Astrocyte (in vitro differentiated cells and primary cell): Measurements from ENCODE around the gene CEACAM3. TPM values are rescaled to one million over a fixed set of nuclear protein-coding genes. Genes with fewer than 3 reads are reported as not detected.

ENCODE experiments used
- DNase-seq: peaks from one replicate; pipeline ENCODE4 v3.0.0-alpha.2; 2010; ENCODE audit warnings: low read depth
- FAIRE-seq: peaks from 2 replicates; lab custom pipeline; 2011; peaks lifted over from hg19 to GRCh38; lab: Jason Lieb, UNC
- H2AFZ ChIP-seq: 2 replicates; pipeline ENCODE4 v1.6.0; 2012; ENCODE audit warnings: low read depth, low read length, inconsistent platforms
- H3K27ac ChIP-seq: 2 replicates; pipeline ENCODE4 v1.5.1; 2011; ENCODE audit warnings: low read depth, low read length, inconsistent platforms
- H3K27me3 ChIP-seq: 2 replicates; pipeline ENCODE4 v1.6.0; 2011; ENCODE audit warnings: low read length, inconsistent platforms; ENCODE audit not compliant: insufficient read depth
- H3K36me3 ChIP-seq: 2 replicates; pipeline ENCODE4 v1.5.1; 2011; ENCODE audit warnings: low read length, inconsistent platforms; ENCODE audit not compliant: insufficient read depth
- H3K4me1 ChIP-seq: 2 replicates; pipeline ENCODE4 v1.5.1; 2011; ENCODE audit warnings: low read length, inconsistent platforms; ENCODE audit not compliant: insufficient read depth
- H3K4me2 ChIP-seq: 2 replicates; pipeline ENCODE4 v1.6.0; 2012; ENCODE audit warnings: low read length, inconsistent platforms
- H3K4me3 ChIP-seq: 2 replicates; pipeline ENCODE4 v1.5.1; 2011; ENCODE audit warnings: low read depth, mild to moderate bottlenecking, low read length, inconsistent platforms; ENCODE audit not compliant: insufficient read depth
- H3K79me2 ChIP-seq: 2 replicates; pipeline ENCODE4 v1.6.0; 2012; ENCODE audit warnings: mild to moderate bottlenecking, low read length, inconsistent platforms; ENCODE audit not compliant: insufficient read depth
- H3K9ac ChIP-seq: 2 replicates; pipeline ENCODE4 v1.6.0; 2012; ENCODE audit warnings: mild to moderate bottlenecking, low read length, inconsistent platforms
- H3K9me3 ChIP-seq: 2 replicates; pipeline ENCODE4 v1.5.1; 2012; ENCODE audit warnings: low read depth, mild to moderate bottlenecking, low read length, inconsistent platforms; ENCODE audit not compliant: insufficient read depth
- H4K20me1 ChIP-seq: 2 replicates; pipeline ENCODE4 v1.6.0; 2012; ENCODE audit warnings: low read length, inconsistent platforms; ENCODE audit not compliant: insufficient read depth
- H3K27ac Mint-ChIP-seq: one replicate; pipeline ENCODE4 v1.8.0; 2021; ENCODE audit warnings: mild to moderate bottlenecking, mixed read lengths; ENCODE audit not compliant: unreplicated experiment
- H3K27me3 Mint-ChIP-seq: one replicate; pipeline ENCODE4 v1.8.0; 2021; ENCODE audit warnings: low read depth, mixed read lengths; ENCODE audit not compliant: unreplicated experiment
- H3K36me3 Mint-ChIP-seq: one replicate; pipeline ENCODE4 v1.8.0; 2021; ENCODE audit warnings: low read depth, mixed read lengths; ENCODE audit not compliant: unreplicated experiment
- H3K4me1 Mint-ChIP-seq: one replicate; pipeline ENCODE4 v1.8.0; 2021; ENCODE audit warnings: low read depth, mixed read lengths; ENCODE audit not compliant: unreplicated experiment
- H3K4me3 Mint-ChIP-seq: one replicate; pipeline ENCODE4 v1.8.0; 2021; ENCODE audit warnings: mild to moderate bottlenecking, moderate library complexity, mixed read lengths; ENCODE audit not compliant: unreplicated experiment
- H3K9me3 Mint-ChIP-seq: one replicate; pipeline ENCODE4 v1.8.0; 2021; ENCODE audit warnings: mild to moderate bottlenecking, mixed read lengths; ENCODE audit not compliant: unreplicated experiment
- CTCF ChIP-seq: IDR thresholded peaks from 2 replicates; pipeline ENCODE4 v1.5.1; 2011; ENCODE audit warnings: low read depth, mild to moderate bottlenecking, inconsistent platforms, low read length, moderate library complexity; ENCODE audit not compliant: insufficient read depth
- EZH2 ChIP-seq: IDR thresholded peaks from 2 replicates; pipeline ENCODE4 v1.6.1; 2012; ENCODE audit warnings: mild to moderate bottlenecking, low read length, inconsistent platforms; ENCODE audit not compliant: insufficient read depth
- total RNA-seq: library from RNA; stranded (reverse); gene quantifications from 2 replicates; pipeline ENCODE4 v1.2.1, GENCODE V29; 2021

Gene CEACAM3
- total RNA-seq, 1 donor from 2014 or later: not detected

DNA sequence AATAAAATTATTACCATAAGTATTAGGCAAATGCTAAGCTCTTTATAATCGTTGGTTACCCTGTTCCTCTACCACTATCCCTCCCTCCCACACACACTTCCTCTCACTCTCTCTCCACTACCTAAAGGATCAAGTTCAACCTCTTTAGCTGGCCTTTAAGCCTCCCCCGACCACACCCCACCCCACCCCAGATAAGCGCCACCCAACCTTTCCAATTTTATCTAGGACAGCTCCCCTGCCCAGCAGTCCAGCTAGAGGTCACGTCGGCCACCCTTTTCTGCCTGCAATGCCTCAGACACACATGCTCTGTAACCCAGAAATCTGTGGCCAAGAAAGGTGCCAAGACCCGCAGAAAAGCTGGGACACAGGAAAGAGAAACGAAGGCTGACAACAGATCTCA, 47.0 kb downstream of the CEACAM3 start:
- peaks cover 24% of the 10 kb centered on the region for H3K27me3 Mint-ChIP-seq
- H3K4me2 ChIP-seq: no peak overlapping the region
- no peak overlapping the region for H3K9ac ChIP-seq
- DNase-seq: no peak
- H3K27me3 ChIP-seq: peaks cover 4% of the 10 kb centered on the region
- no peak overlapping the region for H2AFZ ChIP-seq
- no peak overlapping the region for H3K4me3 Mint-ChIP-seq
- TF ChIP-seq EZH2: no peak
- no peak for TF ChIP-seq CTCF
- H3K4me3 ChIP-seq: no peak overlapping the region
- no peaks in the 10 kb centered on the region for H4K20me1 ChIP-seq
- H3K4me1 ChIP-seq: no peaks in the 10 kb centered on the region
- H3K27ac ChIP-seq: no peak overlapping the region
- H3K79me2 ChIP-seq: no peaks in the 10 kb centered on the region
- H3K36me3 ChIP-seq: no peaks in the 10 kb centered on the region
- no peaks in the 10 kb centered on the region for H3K36me3 Mint-ChIP-seq
- no peaks in the 10 kb centered on the region for H3K9me3 ChIP-seq
- no peak for FAIRE-seq
- H3K9me3 Mint-ChIP-seq: peaks cover 2% of the 10 kb centered on the region
- no peak overlapping the region for H3K27ac Mint-ChIP-seq
- no peaks in the 10 kb centered on the region for H3K4me1 Mint-ChIP-seq

- Mint-ChIP-seq H3K4me3 (no peak within 1 kb of the TSS), H3K36me3 (no peaks in the 10 kb centered on the region), H3K27ac (no peak within 1 kb of the TSS), H3K4me1 (no peaks in the 10 kb centered on the region), H3K27me3 (peaks cover 27% of the 10 kb centered on the region), H3K9me3 (peaks cover 2% of the 10 kb centered on the region)
- Histone ChIP-seq H3K4me3 (no peak within 1 kb of the TSS), H2AFZ (no peak within 1 kb of the TSS), H3K36me3 (no peaks in the 10 kb centered on the region), H4K20me1 (no peaks in the 10 kb centered on the region), H3K4me1 (no peaks in the 10 kb centered on the region), H3K4me2 (no peak within 1 kb of the TSS), H3K9me3 (no peaks in the 10 kb centered on the region), H3K27ac (no peak within 1 kb of the TSS), H3K27me3 (no peaks in the 10 kb centered on the region), H3K9ac (no peak within 1 kb of the TSS), H3K79me2 (no peaks in the 10 kb centered on the region)
- DNase-seq (no peak), FAIRE-seq (no peak)
- no peak for TF ChIP-seq CTCF
- no peak for TF ChIP-seq EZH2
Measured at GRCh38 chr19:41844601-41845000, 48.2 kb downstream of the CEACAM3 start, which contains the start of gene LYPD4. Gene LYPD4 (minus strand): TSS chr19:41844683. CDS start chr19:41839285, 5,398 bp downstream.

GRCh38 chr19:41845001-41845050, 48.4 kb downstream of the CEACAM3 start, which contains the start of gene DMRTC2:
Gene DMRTC2 (plus strand): TSS chr19:41845042. CDS start chr19:41847429, 2,387 bp downstream.
- FAIRE-seq (no peak), DNase-seq (no peak)
- H3K79me2 ChIP-seq: no peaks in the 10 kb centered on the region
- no peaks in the 10 kb centered on the region for H3K27me3 ChIP-seq
- no peaks in the 10 kb centered on the region for H3K4me1 ChIP-seq
- H3K9me3 Mint-ChIP-seq: peaks cover 2% of the 10 kb centered on the region
- no peak within 1 kb of the TSS for H3K27ac ChIP-seq
- H3K4me2 ChIP-seq: no peak within 1 kb of the TSS
- no peak within 1 kb of the TSS for H3K9ac ChIP-seq
- H3K9me3 ChIP-seq: no peaks in the 10 kb centered on the region
- H3K27ac Mint-ChIP-seq: no peak within 1 kb of the TSS
- no peaks in the 10 kb centered on the region for H3K36me3 ChIP-seq
- H3K27me3 Mint-ChIP-seq: peaks cover 29% of the 10 kb centered on the region
- H2AFZ ChIP-seq: no peak within 1 kb of the TSS
- no peaks in the 10 kb centered on the region for H3K4me1 Mint-ChIP-seq
- H4K20me1 ChIP-seq: no peaks in the 10 kb centered on the region
- TF ChIP-seq EZH2 (no peak), CTCF (no peak)
- H3K36me3 Mint-ChIP-seq: no peaks in the 10 kb centered on the region
- no peak within 1 kb of the TSS for H3K4me3 ChIP-seq
- H3K4me3 Mint-ChIP-seq: no peak within 1 kb of the TSS
